ENCODE measurements around the gene CLBA1. TPM values are rescaled to one million over a fixed set of nuclear protein-coding genes. Genes with fewer than 3 reads are reported as not detected.

CLBA1 gene
- total RNA-seq, 1 experiment from 2014 or later, result 14.8 TPM

DNA sequence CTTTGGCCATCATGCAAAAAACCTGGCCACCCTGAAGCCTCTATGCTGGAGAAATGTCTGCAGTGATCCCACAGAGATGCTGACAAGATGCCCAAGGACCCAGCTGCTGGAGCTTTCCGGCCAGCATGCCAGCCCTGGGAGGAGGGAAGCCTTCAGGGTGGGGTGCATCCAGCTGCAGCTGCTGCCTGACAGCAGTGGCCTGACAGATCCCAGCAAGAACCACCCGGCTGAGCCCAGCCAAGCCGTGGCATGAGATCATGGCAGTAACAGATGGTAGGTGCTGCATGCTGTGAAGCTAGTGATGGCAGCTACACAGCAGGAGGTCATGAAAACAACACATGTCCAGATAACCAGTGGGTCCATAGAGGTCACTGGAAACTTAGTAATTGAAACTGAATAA is 13.8 kb downstream of the CLBA1 start:
- Histone ChIP-seq H3K27ac (ENCODE audit: low read depth, low read length) (no peak overlapping the region), H3K36me3 (ENCODE audit: control insufficient read depth in 1 of 2, insufficient read depth in 2 of 2, low read length in 2 of 2) (peaks cover 2 to 3% of the 10 kb centered on the region in 2 experiments; a peak in 1 of 4 replicates), H3K9ac (ENCODE audit: low read length) (no peak overlapping the region), H3K79me2 (ENCODE audit: insufficient read depth, low read length) (no peaks in the 10 kb centered on the region), H3K4me1 (ENCODE audit: control insufficient read depth in 1 of 2, insufficient read depth in 2 of 2, low read length in 2 of 2) (no peaks in the 10 kb centered on the region), H3K9me2 (ENCODE audit: insufficient read depth) (no peaks in the 10 kb centered on the region), H2AFZ (ENCODE audit: low read depth, low read length, poor library complexity, severe bottlenecking) (no peak overlapping the region), H3K4me2 (ENCODE audit: low read length) (no peak overlapping the region), H4K20me1 (ENCODE audit: insufficient read depth) (no peaks in the 10 kb centered on the region), H3K4me3 (replicated peaks in 1 of 2; ENCODE audit: low read depth in 1 of 2, low read length in 2 of 2) (no peak overlapping the region), H3K9me3 (ENCODE audit: control insufficient read depth in 1 of 2, insufficient read depth in 1 of 2, low read depth in 1 of 2, low read length in 2 of 2) (no peaks in the 10 kb centered on the region), H3K27me3 (ENCODE audit: insufficient read depth, low read length) (no peaks in the 10 kb centered on the region)
- ChIA-PET POLR2A (no interaction called here), CTCF (no interaction called here), RAD21 (ENCODE audit: low non-redundant PET in 1 of 2, low total read pairs in 2 of 2, uncharacterized antibody in 2 of 2, unreplicated experiment in 2 of 2) (no interaction called here)
- no peak for DNase-seq (ENCODE audit: low read depth, low spot score)
- intact Hi-C loops (cut with micrococcal nuclease), result no loop called here
- BruUV-seq (replicated peaks), result no TSS peak
- no peak for TF ChIP-seq CEBPB (IDR thresholded peaks at IDR 0.05; ENCODE audit: low read depth)
- no peak for TF ChIP-seq YY1 (IDR thresholded peaks at IDR 0.05; ENCODE audit: extremely low read depth, insufficient replicate concordance, low read depth, low read length)
- TF ChIP-seq, protein P1, sequence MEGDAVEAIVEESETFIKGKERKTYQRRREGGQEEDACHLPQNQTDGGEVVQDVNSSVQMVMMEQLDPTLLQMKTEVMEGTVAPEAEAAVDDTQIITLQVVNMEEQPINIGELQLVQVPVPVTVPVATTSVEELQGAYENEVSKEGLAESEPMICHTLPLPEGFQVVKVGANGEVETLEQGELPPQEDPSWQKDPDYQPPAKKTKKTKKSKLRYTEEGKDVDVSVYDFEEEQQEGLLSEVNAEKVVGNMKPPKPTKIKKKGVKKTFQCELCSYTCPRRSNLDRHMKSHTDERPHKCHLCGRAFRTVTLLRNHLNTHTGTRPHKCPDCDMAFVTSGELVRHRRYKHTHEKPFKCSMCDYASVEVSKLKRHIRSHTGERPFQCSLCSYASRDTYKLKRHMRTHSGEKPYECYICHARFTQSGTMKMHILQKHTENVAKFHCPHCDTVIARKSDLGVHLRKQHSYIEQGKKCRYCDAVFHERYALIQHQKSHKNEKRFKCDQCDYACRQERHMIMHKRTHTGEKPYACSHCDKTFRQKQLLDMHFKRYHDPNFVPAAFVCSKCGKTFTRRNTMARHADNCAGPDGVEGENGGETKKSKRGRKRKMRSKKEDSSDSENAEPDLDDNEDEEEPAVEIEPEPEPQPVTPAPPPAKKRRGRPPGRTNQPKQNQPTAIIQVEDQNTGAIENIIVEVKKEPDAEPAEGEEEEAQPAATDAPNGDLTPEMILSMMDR (IDR thresholded peaks at IDR 0.05 in 2 of 3, conservative IDR thresholded peaks at IDR 0.05 in 1 of 3; ENCODE audit: borderline replicate concordance in 1 of 3, insufficient read depth in 1 of 3, low read depth in 2 of 3, low read length in 2 of 3), result no peak
- TF ChIP-seq EGR1 (IDR thresholded peaks at IDR 0.05; ENCODE audit: low read depth), result no peak
- ATAC-seq, result no peak

DNA sequence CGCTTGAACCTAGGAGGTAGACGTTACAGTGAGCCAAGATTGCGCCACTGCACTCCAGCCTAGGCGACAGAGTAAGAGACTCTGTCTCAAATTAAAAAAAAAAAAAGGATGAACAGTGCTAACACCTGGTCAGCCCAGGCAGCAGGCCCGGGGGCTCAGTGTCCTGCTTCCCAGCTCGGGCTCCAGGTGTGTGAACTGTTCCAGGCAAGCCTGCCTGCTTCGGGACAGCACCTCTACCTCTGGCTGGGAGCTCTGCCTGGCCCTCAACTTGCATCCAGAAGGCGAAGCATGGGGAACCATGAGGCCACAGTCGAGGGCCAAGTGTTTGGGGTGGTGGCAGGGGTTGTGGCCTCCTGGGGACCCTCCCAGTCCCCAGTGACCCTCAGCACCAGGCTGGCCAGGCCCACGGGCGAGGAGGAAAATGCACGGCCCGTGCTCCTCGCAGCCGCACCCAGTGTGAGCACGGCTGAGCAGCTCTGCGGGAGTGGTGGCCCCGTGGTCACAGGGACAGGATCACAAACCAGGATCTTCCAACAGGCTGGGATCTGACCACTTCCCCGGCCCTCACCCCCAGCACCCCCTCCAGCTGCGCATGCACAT is 19.8 kb downstream of the CLBA1 start:
- no TSS peak for BruUV-seq (replicated peaks)
- Histone ChIP-seq H3K36me3 (ENCODE audit: control insufficient read depth in 1 of 2, insufficient read depth in 2 of 2, low read length in 2 of 2) (peaks cover 13 to 21% of the 10 kb centered on the region in 2 experiments), H3K4me3 (replicated peaks in 1 of 2; ENCODE audit: low read depth in 1 of 2, low read length in 2 of 2) (no peak overlapping the region), H3K27ac (ENCODE audit: low read depth, low read length) (no peak overlapping the region), H4K20me1 (ENCODE audit: insufficient read depth) (peaks cover 10% of the 10 kb centered on the region; the same call in 1 of the 2 replicates), H3K4me1 (ENCODE audit: control insufficient read depth in 1 of 2, insufficient read depth in 2 of 2, low read length in 2 of 2) (no peaks in the 10 kb centered on the region), H3K9me2 (ENCODE audit: insufficient read depth) (no peaks in the 10 kb centered on the region), H3K4me2 (ENCODE audit: low read length) (no peak overlapping the region), H3K9ac (ENCODE audit: low read length) (no peak overlapping the region), H3K27me3 (ENCODE audit: insufficient read depth, low read length) (no peaks in the 10 kb centered on the region), H2AFZ (ENCODE audit: low read depth, low read length, poor library complexity, severe bottlenecking) (no peak overlapping the region), H3K79me2 (ENCODE audit: insufficient read depth, low read length) (peaks cover 21% of the 10 kb centered on the region), H3K9me3 (ENCODE audit: control insufficient read depth in 1 of 2, insufficient read depth in 1 of 2, low read depth in 1 of 2, low read length in 2 of 2) (no peaks in the 10 kb centered on the region)
- CTCF ChIA-PET, result no interaction called here
- no peak for TF ChIP-seq ELF1 (IDR thresholded peaks at IDR 0.05; ENCODE audit: borderline replicate concordance, low read depth)
- DNase-seq (ENCODE audit: low read depth, low spot score) (no peak), ATAC-seq (peak; percentile 15)
- RAD21 ChIA-PET (ENCODE audit: low non-redundant PET in 1 of 2, low total read pairs in 2 of 2, uncharacterized antibody in 2 of 2, unreplicated experiment in 2 of 2), result no interaction called here
- intact Hi-C loops (cut with micrococcal nuclease), result no loop called here
- POLR2A ChIA-PET, result no interaction called here

Measured in HCT116 (cell line).